HCT116 (cell line): ENCODE data around the gene FAM3B. TPM values are rescaled to one million over a fixed set of nuclear protein-coding genes. Genes with fewer than 3 reads are reported as not detected.

Experiments
- ATAC-seq: fragments of 200-7000 bp; cut with Tn5 transposase; 2 replicates; pipeline ENCODE4 v1.9.1; 2020; ENCODE audit warnings: mild to moderate bottlenecking, moderate library complexity
- BruUV-seq: library from RNA; stranded (reverse); fragments of 400-500 nt; replicated peaks from 2 replicates; lab custom pipeline; 2021; lab: Mats Ljungman, UMichigan
- CTCF ChIA-PET: fragments of 300-600 bp; sonication (Branson Sonifier 250); formaldehyde crosslinking; loops from one replicate; lab custom pipeline; 2021; ENCODE audit warnings: antibody characterized with exemption; lab: Charles Lee
- POLR2A ChIA-PET: fragments of 300-600, 350-600 bp; sonication (Branson Sonifier 250); formaldehyde crosslinking; loops from one replicate; lab custom pipeline; 2021; ENCODE audit warnings: antibody characterized with exemption; lab: Charles Lee
- RAD21 ChIA-PET, 2 experiments: fragments of 300-600 bp; sonication (Branson Sonifier 250); formaldehyde crosslinking; loops; one replicate each; lab custom pipeline; 2023; ENCODE audit warnings: low total read pairs in 2 of 2; ENCODE audit not compliant: uncharacterized antibody in 2 of 2, unreplicated experiment in 2 of 2, low non-redundant PET in 1 of 2; lab: Charles Lee
- DNase-seq: peaks from one replicate; pipeline ENCODE4 v3.0.0-alpha.2; 2010; ENCODE audit warnings: low read depth, low spot score
- H2AFZ ChIP-seq: fragments of 200-600 bp; shearing (Covaris generic), sonication (generic); 2 replicates; pipeline ENCODE4 v1.6.1; 2017; ENCODE audit warnings: low read depth, mixed run types, mixed read lengths, antibody characterized with exemption, low read length; ENCODE audit not compliant: poor library complexity, severe bottlenecking
- H3K27ac ChIP-seq: 2 replicates; pipeline ENCODE4 v1.5.1; 2012; ENCODE audit warnings: low read depth, low read length
- H3K27me3 ChIP-seq: fragments of 200-600 bp; sonication (generic); 2 replicates; pipeline ENCODE4 v1.6.1; 2016; ENCODE audit warnings: mixed run types, low read length, mixed read lengths; ENCODE audit not compliant: insufficient read depth
- H3K36me3 ChIP-seq, 2 experiments: fragments of 200-500 bp in 1 of 2; fragments of 200-600 bp in 1 of 2; sonication (Bioruptor generic) in 1 of 2; sonication (generic) in 1 of 2; 2 replicates each; pipeline versions ENCODE4 v1.5.1 to v1.6.1; 2014 to 2016; ENCODE audit warnings: low read length in 2 of 2, inconsistent platforms in 1 of 2, mixed read lengths in 1 of 2, mixed run types in 1 of 2; ENCODE audit not compliant: insufficient read depth in 2 of 2, control insufficient read depth in 1 of 2
- H3K4me1 ChIP-seq, 2 experiments: fragments of 200-600 bp in 1 of 2; sonication (generic) in 1 of 2; 2 replicates each; pipeline versions ENCODE4 v1.5.1 to v1.6.1; 2012 to 2017; ENCODE audit warnings: low read length in 2 of 2, inconsistent platforms in 1 of 2, mild to moderate bottlenecking in 1 of 2, mixed read lengths in 1 of 2, mixed run types in 1 of 2, moderate library complexity in 1 of 2; ENCODE audit not compliant: insufficient read depth in 2 of 2, control insufficient read depth in 1 of 2
- H3K4me2 ChIP-seq: fragments of 200-600 bp; sonication (generic); 2 replicates; pipeline ENCODE4 v1.6.1; 2017; ENCODE audit warnings: mixed run types, low read length, mixed read lengths
- H3K4me3 ChIP-seq, 2 experiments: fragments of 200-600 bp in 1 of 2; sonication (generic) in 1 of 2; replicated peaks in 1 of 2; 2 replicates each; pipeline ENCODE4 v1.5.1; 2011 to 2016; ENCODE audit warnings: low read length in 2 of 2, control low read depth in 1 of 2, low read depth in 1 of 2, mild to moderate bottlenecking in 1 of 2, mixed read lengths in 1 of 2, mixed run types in 1 of 2
- H3K79me2 ChIP-seq: fragments of 200-600 bp; sonication (generic); 2 replicates; pipeline ENCODE4 v1.6.1; 2017; ENCODE audit warnings: mild to moderate bottlenecking, mixed run types, low read length, moderate library complexity, mixed read lengths; ENCODE audit not compliant: insufficient read depth
- H3K9ac ChIP-seq: fragments of 200-600 bp; sonication (generic); 2 replicates; pipeline ENCODE4 v1.6.1; 2016; ENCODE audit warnings: low read length, mixed read lengths
- H3K9me2 ChIP-seq: fragments of 200-600 bp; sonication (generic), shearing (Covaris generic); 2 replicates; pipeline ENCODE4 v1.6.1; 2017; ENCODE audit warnings: mixed run types, mild to moderate bottlenecking, moderate library complexity; ENCODE audit not compliant: insufficient read depth
- H3K9me3 ChIP-seq, 2 experiments: fragments of 200-500 bp in 1 of 2; fragments of 200-600 bp in 1 of 2; sonication (Bioruptor generic) in 1 of 2; sonication (generic) in 1 of 2; 2 replicates each; pipeline ENCODE4 v1.6.1; 2014 to 2017; ENCODE audit warnings: low read length in 2 of 2, mixed read lengths in 2 of 2, inconsistent platforms in 1 of 2, low read depth in 1 of 2, mild to moderate bottlenecking in 1 of 2, mixed run types in 1 of 2, moderate library complexity in 1 of 2; ENCODE audit not compliant: control insufficient read depth in 1 of 2, insufficient read depth in 1 of 2
- H4K20me1 ChIP-seq: fragments of 200-600 bp; sonication (generic), shearing (Covaris generic); 2 replicates; pipeline ENCODE4 v1.6.1; 2017; ENCODE audit warnings: mixed run types, mild to moderate bottlenecking, moderate library complexity; ENCODE audit not compliant: insufficient read depth
- ATF3 ChIP-seq: IDR thresholded peaks from 2 replicates; pipeline ENCODE4 v1.6.1; 2012
- CBX3 ChIP-seq: IDR thresholded peaks from 2 replicates; pipeline ENCODE4 v1.6.1; 2012; ENCODE audit warnings: low read depth
- EGR1 ChIP-seq: IDR thresholded peaks from 2 replicates; pipeline ENCODE4 v1.6.1; 2012; ENCODE audit warnings: low read depth
- EZH2phosphoT487 ChIP-seq: fragments of 200-600 bp; IDR thresholded peaks from 2 replicates; pipeline ENCODE4 v1.6.1; 2018; ENCODE audit warnings: antibody characterized with exemption, borderline replicate concordance
- JUND ChIP-seq: IDR thresholded peaks from 2 replicates; pipeline ENCODE4 v1.6.1; 2012
- POLR2A ChIP-seq: IDR thresholded peaks from 2 replicates; pipeline ENCODE4 v1.7.0; 2011; ENCODE audit warnings: borderline replicate concordance; ENCODE audit not compliant: insufficient read depth, insufficient read length; ENCODE audit errors: extremely low read depth
- POLR2AphosphoS5 ChIP-seq: IDR thresholded peaks from 2 replicates; pipeline ENCODE4 v1.6.1; 2011; ENCODE audit warnings: mild to moderate bottlenecking, low read depth, low read length, moderate library complexity
- RAD21 ChIP-seq: IDR thresholded peaks from 2 replicates; pipeline ENCODE4 v1.6.1; 2012; ENCODE audit warnings: low read depth, mild to moderate bottlenecking
- SIN3A ChIP-seq: IDR thresholded peaks from 2 replicates; pipeline ENCODE4 v1.6.1; 2012; ENCODE audit warnings: low read depth
- SP1 ChIP-seq: IDR thresholded peaks from 2 replicates; pipeline ENCODE4 v1.6.1; 2012; ENCODE audit warnings: low read depth
- SRF ChIP-seq: IDR thresholded peaks from 2 replicates; pipeline ENCODE4 v1.6.1; 2012; ENCODE audit warnings: low read depth
- YY1 ChIP-seq: IDR thresholded peaks from 2 replicates; pipeline ENCODE4 v1.6.1; 2011; ENCODE audit warnings: low read length, low read depth, moderate library complexity, mild to moderate bottlenecking; ENCODE audit not compliant: insufficient replicate concordance; ENCODE audit errors: extremely low read depth
- ZFX ChIP-seq: fragments of 450-650 bp; IDR thresholded peaks from 2 replicates; pipeline ENCODE4 v1.6.1; 2017
- ZNF274 ChIP-seq: fragments of 200-500 bp; sonication (Bioruptor generic); IDR thresholded peaks from 2 replicates; pipeline ENCODE4 v1.6.1; 2014; ENCODE audit warnings: mild to moderate bottlenecking, low read depth, low read length, inconsistent platforms
- intact Hi-C: fragments of 100-400 bp; cut with micrococcal nuclease; formaldehyde crosslinking; loops from 2 replicates; pipeline ENCODE4 v1.10.0; 2022
- total RNA-seq: library from RNA; stranded (reverse); gene quantifications from one replicate; pipeline ENCODE4 v1.2.1, GENCODE V29; 2021; ENCODE audit not compliant: unreplicated experiment

FAM3B gene
- total RNA-seq, 1 experiment from 2014 or later = not detected

GRCh38 chr21:41365377-41366107 is 48.9 kb downstream of the FAM3B start:
- Histone ChIP-seq H4K20me1 (no peaks in the 10 kb centered on the region), H3K9ac (no peak overlapping the region), H2AFZ (no peak overlapping the region), H3K9me3 (no peaks in the 10 kb centered on the region), H3K4me1 (peaks cover 3 to 5% of the 10 kb centered on the region in 2 experiments; a peak in 3 of 4 replicates), H3K4me2 (no peak overlapping the region), H3K4me3 (no peak overlapping the region), H3K27me3 (no peaks in the 10 kb centered on the region), H3K36me3 (no peaks in the 10 kb centered on the region), H3K79me2 (no peaks in the 10 kb centered on the region), H3K9me2 (no peaks in the 10 kb centered on the region), H3K27ac (no peak overlapping the region)
- no TSS peak for BruUV-seq
- ATAC-seq = no peak
- CTCF ChIA-PET = no interaction called here
- POLR2A ChIA-PET = no interaction called here
- TF ChIP-seq POLR2A (no peak), SP1 (no peak), JUND (no peak), RAD21 (no peak), ZFX (no peak), SRF (no peak), EZH2phosphoT487 (no peak), SIN3A (no peak), CBX3 (no peak), EGR1 (no peak), YY1 (no peak), ATF3 (no peak), ZNF274 (no peak), POLR2AphosphoS5 (no peak)
- DNase-seq = no peak
- RAD21 ChIA-PET = no interaction called here
- intact Hi-C loops = no loop called here
